M059J (cell line): Measurements from ENCODE around the gene ERCC3. TPM values are rescaled to one million over a fixed set of nuclear protein-coding genes. Genes with fewer than 3 reads are reported as not detected.

Experiments used
- DNase-seq: peaks from one replicate; pipeline ENCODE4 v3.0.0-alpha.2; 2012; ENCODE audit warnings: low read depth
- total RNA-seq: library from RNA; depleted of rRNA; stranded (reverse); fragments of >200 nt; shearing (Covaris generic); gene quantifications from 2 replicates; pipeline ENCODE4 v1.2.3, GENCODE V29; 2014; rRNA removed

ERCC3 gene
- 36.5 and 40.0 TPM in 2 replicates for total RNA-seq

GRCh38 chr2:127293748-127294562, at the start of gene ERCC3:
Gene ERCC3, minus strand, starts transcription at chr2:127294144. Its CDS starts 63 bp downstream, at chr2:127294081.
- DNase-seq = peak; percentile 81

DNA sequence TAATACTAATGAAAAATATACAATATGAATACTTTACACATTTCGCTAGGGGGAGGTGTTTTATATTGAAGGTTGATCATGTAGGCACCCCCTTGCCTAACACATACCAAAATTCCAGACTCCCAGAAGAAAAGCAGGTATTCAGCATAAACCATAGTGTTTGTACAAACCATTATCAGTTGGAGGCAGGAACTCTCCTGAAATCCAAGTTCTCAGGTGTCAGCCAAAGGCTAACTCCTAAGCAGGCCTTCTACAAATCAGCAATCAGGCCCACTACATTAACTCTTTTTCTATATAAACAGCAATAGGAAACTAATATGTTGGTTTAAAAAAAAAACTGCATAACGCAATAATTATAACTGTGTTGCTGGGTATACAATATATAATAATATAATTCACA, 49.3 kb upstream of the ERCC3 start:
- no peak for DNase-seq

DNA sequence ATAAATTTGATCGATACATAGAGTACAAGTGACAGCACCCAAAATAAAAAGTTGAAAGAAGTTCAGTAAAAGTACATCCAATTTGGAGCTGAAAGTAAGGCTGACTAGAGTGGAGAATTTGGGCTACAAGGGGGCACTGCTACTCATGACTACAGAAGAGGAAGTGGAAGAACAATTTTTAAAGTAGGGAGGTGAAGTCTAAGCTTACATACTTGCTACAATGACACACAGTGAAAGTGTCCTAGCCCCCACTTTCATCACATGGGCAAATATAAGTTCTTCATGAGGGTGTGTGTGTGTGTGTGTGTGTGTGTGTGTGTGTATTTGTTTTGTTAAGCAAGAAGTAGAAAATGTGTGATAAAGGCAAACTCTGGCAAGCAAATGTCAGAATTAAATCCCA, 48.2 kb upstream of the ERCC3 start:
- DNase-seq = no peak

DNA sequence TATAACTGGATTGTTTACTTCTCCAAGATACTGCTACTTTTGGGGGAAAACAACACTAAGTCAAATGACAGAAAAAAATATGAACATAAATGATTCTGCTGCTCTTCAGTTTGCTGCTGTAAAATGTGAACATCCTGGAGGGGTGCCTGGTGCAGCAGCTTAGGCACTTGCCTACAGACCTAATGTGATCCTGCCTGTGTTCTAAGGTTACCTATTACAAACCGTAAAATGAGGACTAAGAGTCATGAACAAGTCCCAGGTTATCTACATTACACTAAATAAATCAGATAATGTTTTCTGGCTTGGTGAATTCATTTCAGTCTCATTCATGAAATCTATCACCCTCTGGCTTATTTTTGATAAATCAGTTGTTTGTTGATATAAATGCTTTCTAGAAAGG, 38.4 kb upstream of the ERCC3 start:
- no peak for DNase-seq

GRCh38 chr2:127330753-127331152, 36.8 kb upstream of the ERCC3 start:
- DNase-seq = no peak

GRCh38 chr2:127326289-127326945, 32.5 kb upstream of the ERCC3 start:
- peak; percentile 6 for DNase-seq

- peak; percentile 45 for DNase-seq
Observed at GRCh38 chr2:127324635-127325034, 30.7 kb upstream of the ERCC3 start.

DNA sequence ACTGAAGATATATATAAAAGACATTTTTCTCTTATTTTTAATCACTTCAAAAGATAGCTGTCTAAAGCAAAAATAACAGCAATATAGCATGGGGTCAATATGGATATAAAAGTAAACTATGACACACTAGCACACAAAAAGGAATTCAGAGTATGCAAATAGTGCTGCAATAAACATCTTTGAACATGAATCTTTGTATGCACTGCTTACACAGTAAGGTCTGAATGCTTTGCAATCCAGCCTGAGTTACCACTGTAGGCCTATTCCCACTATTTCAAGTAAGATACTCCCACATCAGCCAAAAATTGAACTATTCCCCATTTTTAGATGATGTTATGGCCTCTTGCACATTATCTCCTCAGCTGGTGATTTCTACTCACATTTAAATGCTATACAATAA, 27.4 kb upstream of the ERCC3 start:
- no peak for DNase-seq

- DNase-seq = no peak
Observed at GRCh38 chr2:127320586-127321275, 26.8 kb upstream of the ERCC3 start.

DNA sequence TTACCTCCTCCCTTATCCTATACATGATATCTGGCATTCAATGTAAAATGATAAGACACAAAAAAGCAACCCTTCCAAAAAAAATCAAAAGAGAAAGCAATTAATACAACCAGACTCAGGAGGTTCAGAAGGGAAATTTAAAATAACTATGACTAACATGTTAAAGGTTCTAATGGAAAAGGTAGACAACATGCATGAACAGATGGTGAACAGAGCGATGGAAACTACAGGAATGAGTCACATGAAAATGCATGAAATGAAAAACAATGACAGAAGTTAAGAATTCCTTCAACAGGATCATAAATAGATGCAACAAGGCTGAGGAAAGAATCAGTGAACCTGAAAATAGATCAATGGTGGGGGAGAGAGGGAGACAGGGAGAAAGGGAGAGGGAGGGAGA, 26.1 kb upstream of the ERCC3 start:
- no peak for DNase-seq

- DNase-seq = no peak
Observed at GRCh38 chr2:127314193-127314988, 20.4 kb upstream of the ERCC3 start.

DNA sequence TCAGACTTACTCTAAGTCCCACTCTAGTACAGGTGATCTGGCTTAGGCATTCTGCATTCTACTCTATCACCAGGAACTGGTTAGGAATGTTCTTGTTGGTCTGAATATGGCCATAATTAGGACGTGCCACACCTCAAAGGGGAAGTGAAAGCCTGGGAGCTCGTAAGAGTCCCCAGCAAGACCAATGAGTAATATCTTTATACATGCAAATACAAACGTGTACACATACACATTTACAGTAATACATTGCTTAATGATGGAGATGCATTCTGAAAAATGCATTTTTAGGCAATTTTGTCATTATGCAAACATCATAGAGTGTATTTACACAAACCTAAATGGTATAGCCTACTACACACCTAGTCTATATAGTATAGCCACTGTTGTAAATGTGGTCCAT, 19.5 kb upstream of the ERCC3 start:
- DNase-seq = no peak

DNA sequence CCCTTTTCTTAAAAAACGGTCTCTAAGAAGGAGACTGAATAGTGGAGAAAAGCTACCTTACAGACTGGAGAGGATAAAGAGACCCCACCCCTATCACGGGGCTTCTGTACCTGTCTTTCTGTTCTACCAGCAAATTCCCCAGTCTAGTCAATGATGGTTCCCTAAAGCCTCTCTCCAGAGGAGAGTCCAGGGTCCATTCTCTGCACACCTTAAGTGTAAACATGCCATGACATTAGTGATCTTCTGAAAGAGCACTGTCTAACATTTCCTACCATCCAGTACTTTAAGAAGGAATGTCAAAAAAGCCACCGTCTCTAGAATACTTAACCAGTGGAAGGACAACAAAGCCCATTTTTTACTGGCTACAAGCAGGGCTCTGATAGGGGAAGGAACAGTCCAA, 17.0 kb upstream of the ERCC3 start:
- DNase-seq = no peak

DNA sequence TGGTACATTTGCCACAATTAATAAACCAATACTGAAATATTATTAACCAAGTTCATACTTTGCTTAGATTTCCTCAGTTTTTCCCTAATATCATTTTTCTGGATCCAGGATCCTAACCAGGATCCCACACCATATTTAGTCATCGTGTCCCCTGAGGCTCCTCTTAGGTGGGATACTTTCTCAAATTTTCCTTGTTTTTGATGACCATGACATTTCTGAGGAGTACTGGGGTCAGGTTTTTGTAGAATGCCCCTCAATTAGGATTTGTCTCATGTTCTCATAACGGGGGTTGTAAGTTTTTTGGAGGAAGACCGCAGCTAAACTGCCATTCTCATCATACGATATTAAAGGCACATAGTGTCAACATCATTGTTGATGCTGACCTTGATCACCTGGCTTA, 15.5 kb upstream of the ERCC3 start:
- no peak for DNase-seq

DNA sequence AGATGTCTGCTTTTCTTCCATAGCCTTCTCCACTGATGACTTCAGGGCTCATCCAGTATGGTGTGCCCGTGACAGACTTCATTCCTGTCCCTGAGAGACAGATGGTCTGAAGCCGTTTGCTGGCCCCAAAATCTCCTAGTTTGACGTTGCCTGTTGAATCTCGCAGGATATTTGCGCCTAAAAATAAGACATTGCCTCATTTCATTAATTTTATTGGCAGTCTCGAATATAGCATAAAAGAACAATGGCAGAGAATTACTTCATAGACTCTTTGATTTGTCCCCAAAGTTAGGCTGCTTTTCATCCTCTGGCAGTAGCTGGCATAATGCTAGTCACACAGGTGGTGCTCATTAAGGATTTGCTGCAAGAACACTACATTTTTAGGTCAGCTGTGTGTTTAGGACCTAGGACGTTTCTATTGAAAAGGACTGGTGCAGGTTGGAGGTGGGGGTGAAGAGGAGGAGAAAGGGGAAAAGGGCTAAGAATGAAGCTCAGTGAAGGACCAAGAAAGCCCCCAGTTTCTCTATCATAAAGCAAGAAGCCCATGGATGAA, 14.7 kb upstream of the ERCC3 start:
- DNase-seq = no peak

DNA sequence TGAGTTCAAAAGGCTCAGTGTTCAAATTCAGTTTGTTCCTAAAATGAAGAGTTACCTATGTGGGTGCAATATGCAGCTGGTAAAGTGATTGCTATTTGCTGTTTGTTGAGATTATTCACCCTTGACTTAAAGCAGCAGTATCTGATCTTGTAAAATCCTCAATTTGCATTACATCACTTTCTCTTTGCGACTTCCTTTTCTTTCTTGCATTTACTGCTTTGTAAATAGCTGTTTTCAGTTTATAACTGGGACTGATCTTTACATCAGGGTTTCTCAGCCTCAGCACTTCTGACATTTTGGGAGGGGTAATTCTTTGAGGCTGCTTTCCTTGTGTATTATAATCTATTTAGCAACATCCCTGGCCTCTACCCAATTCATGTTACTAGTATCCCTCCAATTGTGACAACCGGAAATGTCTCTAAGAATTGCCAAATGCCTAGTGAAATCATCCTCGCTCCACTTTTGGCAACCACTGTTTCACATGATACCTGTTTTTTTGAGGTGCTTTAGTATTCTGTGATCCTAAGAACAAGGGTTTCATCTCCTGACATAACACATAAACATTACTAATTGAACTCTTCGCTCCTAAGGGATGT, 12.1 kb upstream of the ERCC3 start:
- DNase-seq = no peak

- DNase-seq = no peak
Observed at GRCh38 chr2:127302168-127302567, 8.2 kb upstream of the ERCC3 start.

DNA sequence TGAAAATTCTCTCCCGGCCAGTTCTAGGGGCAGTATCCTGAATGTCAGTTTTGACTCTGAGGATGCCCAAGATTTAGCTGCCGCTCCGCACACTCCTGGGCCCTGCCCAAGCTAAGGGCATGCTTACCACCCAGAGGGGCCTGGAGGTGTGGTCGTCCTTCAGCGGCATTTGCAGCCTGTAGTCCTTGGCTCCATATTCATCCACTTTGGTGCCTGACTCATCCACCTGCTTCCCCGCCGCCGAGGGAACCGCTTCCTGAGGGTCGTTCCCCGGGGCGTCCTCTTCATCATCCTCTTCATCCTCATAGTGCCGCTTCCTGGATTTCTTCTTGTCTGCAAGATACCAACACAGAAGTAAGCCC, 577 bp downstream of the ERCC3 start:
- peak; percentile 10 for DNase-seq

DNA sequence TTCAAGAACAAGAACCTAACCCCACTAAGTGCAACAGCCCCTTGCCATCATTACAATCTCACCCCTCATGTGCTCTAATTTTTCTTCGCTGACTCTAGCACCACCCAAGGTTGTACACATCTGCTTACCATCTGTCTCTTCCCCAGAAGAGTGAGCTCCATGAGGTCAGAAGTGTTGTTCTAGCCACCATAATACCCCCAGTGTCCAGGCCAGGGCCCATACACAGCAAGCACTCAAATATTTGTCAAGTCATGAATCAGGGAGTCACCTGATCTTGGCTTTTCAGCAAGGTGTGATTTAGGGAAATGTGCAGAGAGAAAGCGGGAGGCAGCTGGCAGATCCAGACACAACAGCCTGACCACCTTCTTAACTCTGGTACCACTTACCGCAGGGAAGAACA, 5.7 kb downstream of the ERCC3 start:
- no peak for DNase-seq

DNA sequence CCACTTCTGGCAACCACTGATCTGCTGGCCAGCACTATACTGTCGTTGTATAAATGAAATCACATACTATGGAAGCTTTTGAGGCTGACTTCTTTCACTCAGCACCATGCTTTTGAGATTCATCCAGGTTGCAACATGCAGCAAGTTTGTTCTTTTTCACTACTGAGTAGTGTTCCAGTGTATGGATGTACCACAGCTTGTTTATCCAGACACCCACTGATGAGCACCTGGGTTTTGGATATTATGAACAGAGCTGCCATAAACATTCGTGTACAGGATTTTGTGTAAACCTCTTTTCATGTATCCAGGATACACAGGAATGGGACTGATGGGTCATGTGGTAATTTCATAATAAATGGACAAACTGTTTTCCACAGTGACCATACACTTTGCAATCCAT, 10.7 kb downstream of the ERCC3 start:
- DNase-seq = no peak

GRCh38 chr2:127280693-127281092, 13.3 kb downstream of the ERCC3 start:
- DNase-seq = no peak
